Myometrial cell (primary cell): Measurements from ENCODE around the gene BACE2. TPM values are rescaled to one million over a fixed set of nuclear protein-coding genes. Genes with fewer than 3 reads are reported as not detected.

Source experiments
- total RNA-seq: library from RNA; depleted of rRNA; stranded (reverse); fragments of >200 nt; gene quantifications from 2 replicates; pipeline ENCODE4 v1.2.3, GENCODE V29; 2015

BACE2 gene
- total RNA-seq, result 1.4 and 2.5 TPM in 2 replicates

GRCh38 chr21:41167348-41168342 lies at the start of gene BACE2:
Gene BACE2, plus strand, starts transcription at chr21:41168160. Its CDS starts 104 bp downstream, at chr21:41168264.

GRCh38 chr21:41316200-41317062 lies 148.5 kb downstream of the BACE2 start, which contains the start of gene FAM3B:
Gene FAM3B, plus strand, starts transcription at chr21:41316801. Its CDS starts 79 bp downstream, at chr21:41316880.

Other genes with a start within 250 kb of the BACE2 start
- not detected in 2 replicates for gene FAM3B, start 148.6 kb downstream of the BACE2 start, total RNA-seq
- 0.86 and 1.2 TPM in 2 replicates for gene MX2, start 193.9 kb downstream of the BACE2 start, total RNA-seq